Panc1 (cell line): Measurements from ENCODE around the gene NDUFAF7. TPM values are rescaled to one million over a fixed set of nuclear protein-coding genes. Genes with fewer than 3 reads are reported as not detected.

Experiments used
- ATAC-seq: fragments of 200-7000 bp; cut with Tn5 transposase; 2 replicates; pipeline ENCODE4 v1.9.1; 2020; ENCODE audit warnings: mild to moderate bottlenecking, moderate library complexity
- BruUV-seq: library from RNA; stranded (reverse); fragments of 400-500 nt; replicated peaks from 2 replicates; lab custom pipeline; 2021; lab: Mats Ljungman, UMichigan
- CTCF ChIA-PET: fragments of 300-600 bp; sonication (Branson Sonifier 250); formaldehyde crosslinking; loops from one replicate; lab custom pipeline; 2022; ENCODE audit warnings: antibody characterized with exemption; lab: Charles Lee
- POLR2A ChIA-PET: fragments of 300-600 bp; sonication (Branson Sonifier 250); formaldehyde crosslinking; loops from one replicate; lab custom pipeline; 2022; ENCODE audit warnings: antibody characterized with exemption; lab: Charles Lee
- DNase-seq: peaks from one replicate; pipeline ENCODE4 v3.0.0-alpha.2; 2010; ENCODE audit warnings: low read depth, low spot score
- H3K27ac ChIP-seq: 2 replicates; pipeline ENCODE4 v1.5.1; 2011; ENCODE audit warnings: mild to moderate bottlenecking, low read length, inconsistent platforms
- H3K27me3 ChIP-seq: fragments of 200-500 bp; sonication (Bioruptor generic); 2 replicates; pipeline ENCODE4 v1.6.0; 2014; ENCODE audit warnings: low read length, inconsistent platforms; ENCODE audit not compliant: control insufficient read depth, insufficient read depth
- H3K36me3 ChIP-seq: fragments of 200-500 bp; sonication (Bioruptor generic); 2 replicates; pipeline ENCODE4 v1.5.1; 2014; ENCODE audit warnings: inconsistent platforms, mild to moderate bottlenecking, low read length, moderate library complexity; ENCODE audit not compliant: control insufficient read depth, insufficient read depth
- H3K4me1 ChIP-seq: 2 replicates; pipeline ENCODE4 v1.5.1; 2011; ENCODE audit warnings: inconsistent platforms, mild to moderate bottlenecking, low read length, moderate library complexity; ENCODE audit not compliant: control insufficient read depth, insufficient read depth
- H3K4me3 ChIP-seq, 2 experiments: 2 replicates each; pipeline ENCODE4 v1.5.1; 2011 to 2012; ENCODE audit warnings: low read depth in 2 of 2, low read length in 2 of 2, mild to moderate bottlenecking in 2 of 2, inconsistent platforms in 1 of 2, moderate library complexity in 1 of 2
- H3K9me3 ChIP-seq: fragments of 200-500 bp; sonication (Bioruptor generic); 2 replicates; pipeline ENCODE4 v1.5.1; 2014; ENCODE audit warnings: low read depth, mild to moderate bottlenecking, inconsistent platforms, low read length, moderate library complexity; ENCODE audit not compliant: control insufficient read depth, insufficient read depth
- POLR2AphosphoS5 ChIP-seq: IDR thresholded peaks from 2 replicates; pipeline ENCODE4 v1.6.1; 2012; ENCODE audit warnings: mild to moderate bottlenecking, low read depth, low read length, moderate library complexity
- REST ChIP-seq, 2 experiments: IDR thresholded peaks; 2 replicates each; pipeline ENCODE4 v1.6.1; 2011 to 2012; ENCODE audit warnings: low read depth in 2 of 2, control low read depth in 1 of 2, low read length in 1 of 2, mild to moderate bottlenecking in 1 of 2, moderate library complexity in 1 of 2; ENCODE audit not compliant: insufficient read depth in 1 of 2
- SIN3A ChIP-seq: IDR thresholded peaks from 2 replicates; pipeline ENCODE4 v1.6.1; 2012; ENCODE audit warnings: low read depth, mild to moderate bottlenecking, low read length, moderate library complexity, borderline replicate concordance; ENCODE audit not compliant: insufficient read depth
- TCF7L2 ChIP-seq: IDR thresholded peaks from 2 replicates; pipeline ENCODE4 v1.6.1; 2011; ENCODE audit warnings: mild to moderate bottlenecking, low read depth, low read length, inconsistent platforms
- in situ Hi-C: cut with HindIII; loops from 2 replicates; pipeline ENCODE4 v1.10.0; 2016; ENCODE audit warnings: low sequenced_read_pairs, low pct_unique_long_range_greater_than_20kb
- intact Hi-C: fragments of 100-400 bp; cut with micrococcal nuclease; formaldehyde crosslinking; loops from one replicate; pipeline ENCODE4 v1.10.0; 2022; ENCODE audit not compliant: unreplicated experiment
- total RNA-seq: library from RNA; stranded (reverse); gene quantifications from one replicate; pipeline ENCODE4 v1.2.1, GENCODE V29; 2021; ENCODE audit not compliant: unreplicated experiment
- TF ChIP-seq, protein P1 (sequence below): fragments of 450-650 bp; IDR thresholded peaks from 2 replicates; pipeline ENCODE4 v1.5.1; 2017; ENCODE audit warnings: mild to moderate bottlenecking

NDUFAF7 gene
- total RNA-seq, 1 experiment from 2014 or later: 17.7 TPM

DNA sequence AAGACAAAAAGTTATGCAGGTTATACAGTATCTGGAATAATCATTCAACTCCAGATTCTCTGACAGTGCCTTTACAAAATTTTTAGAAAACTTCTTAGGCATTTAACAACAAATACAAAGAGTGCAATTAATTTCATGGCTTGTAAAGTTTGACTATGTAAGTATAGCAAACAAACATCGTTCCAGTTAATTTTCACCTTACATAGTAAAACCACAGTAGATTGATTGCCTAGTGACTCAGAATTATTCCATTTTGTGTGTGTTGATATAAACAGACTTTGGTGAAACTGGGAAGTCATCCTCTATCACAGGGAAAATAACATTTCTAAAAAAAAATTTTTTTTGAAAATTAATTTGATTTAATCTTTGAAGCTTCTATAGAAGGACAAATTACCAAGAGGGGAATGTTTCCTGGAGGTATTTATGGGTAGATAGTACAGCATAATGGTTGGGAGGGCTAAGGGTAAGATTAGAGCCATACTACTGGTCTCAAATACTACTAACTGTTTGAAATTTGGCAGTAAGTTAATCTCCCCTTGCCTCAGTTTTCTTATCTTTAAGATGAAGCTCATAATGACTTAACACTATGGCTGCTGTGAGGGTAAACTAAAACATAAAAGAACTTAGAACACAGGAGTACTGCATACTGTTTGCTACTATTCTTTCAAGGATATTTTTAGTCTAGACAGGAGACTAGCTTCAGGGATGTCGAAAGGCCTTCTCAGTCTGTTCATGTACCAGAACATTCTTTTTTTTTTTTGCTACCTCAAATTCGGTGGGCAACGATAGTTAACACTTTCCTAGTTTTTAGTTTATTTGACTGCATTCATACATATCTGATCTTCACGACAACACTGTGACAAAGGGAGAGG lies 19.6 kb downstream of the NDUFAF7 start:
- CTCF ChIA-PET: no interaction called here
- intact Hi-C loops: no loop called here

GRCh38 chr2:37262522-37262921 lies 31.1 kb downstream of the NDUFAF7 start:
- TF ChIP-seq POLR2AphosphoS5: no peak
- no peak for TF ChIP-seq SIN3A
- no peak for TF ChIP-seq TCF7L2
- TF ChIP-seq REST (IDR thresholded peaks at IDR 0.05; ENCODE audit: insufficient read depth in 1 of 2, low read depth in 2 of 2, low read length in 1 of 2): no peak
- TF ChIP-seq, protein P1, sequence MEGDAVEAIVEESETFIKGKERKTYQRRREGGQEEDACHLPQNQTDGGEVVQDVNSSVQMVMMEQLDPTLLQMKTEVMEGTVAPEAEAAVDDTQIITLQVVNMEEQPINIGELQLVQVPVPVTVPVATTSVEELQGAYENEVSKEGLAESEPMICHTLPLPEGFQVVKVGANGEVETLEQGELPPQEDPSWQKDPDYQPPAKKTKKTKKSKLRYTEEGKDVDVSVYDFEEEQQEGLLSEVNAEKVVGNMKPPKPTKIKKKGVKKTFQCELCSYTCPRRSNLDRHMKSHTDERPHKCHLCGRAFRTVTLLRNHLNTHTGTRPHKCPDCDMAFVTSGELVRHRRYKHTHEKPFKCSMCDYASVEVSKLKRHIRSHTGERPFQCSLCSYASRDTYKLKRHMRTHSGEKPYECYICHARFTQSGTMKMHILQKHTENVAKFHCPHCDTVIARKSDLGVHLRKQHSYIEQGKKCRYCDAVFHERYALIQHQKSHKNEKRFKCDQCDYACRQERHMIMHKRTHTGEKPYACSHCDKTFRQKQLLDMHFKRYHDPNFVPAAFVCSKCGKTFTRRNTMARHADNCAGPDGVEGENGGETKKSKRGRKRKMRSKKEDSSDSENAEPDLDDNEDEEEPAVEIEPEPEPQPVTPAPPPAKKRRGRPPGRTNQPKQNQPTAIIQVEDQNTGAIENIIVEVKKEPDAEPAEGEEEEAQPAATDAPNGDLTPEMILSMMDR: no peak
- ChIA-PET POLR2A (no interaction called here), CTCF (no interaction called here)

More for the DNA sequence above, 19.6 kb downstream of the NDUFAF7 start:
- no peaks in the 10 kb centered on the region for H3K27me3 ChIP-seq
- POLR2A ChIA-PET: interaction anchor here (0.6 kb wide), 1 partner anchor 12 kb away, joined by 4 read pairs; no protein-coding TSS in a partner anchor
- H3K27ac ChIP-seq: no peak overlapping the region
- no peak overlapping the region for H3K4me3 ChIP-seq
- H3K4me1 ChIP-seq: no peaks in the 10 kb centered on the region
- TF ChIP-seq TCF7L2 (no peak), REST (IDR thresholded peaks at IDR 0.05; ENCODE audit: insufficient read depth in 1 of 2, low read depth in 2 of 2, low read length in 1 of 2) (no peak), SIN3A (no peak)
- H3K36me3 ChIP-seq: peaks cover 53% of the 10 kb centered on the region
- no peaks in the 10 kb centered on the region for H3K9me3 ChIP-seq
- BruUV-seq: no TSS peak
- no peak for DNase-seq
- in situ Hi-C loops: no loop called here
- ATAC-seq: no peak; the same call in 1 of the 2 replicates

More at GRCh38 chr2:37262522-37262921, 31.1 kb downstream of the NDUFAF7 start:
- Histone ChIP-seq H3K9me3 (no peaks in the 10 kb centered on the region), H3K36me3 (peaks cover 5% of the 10 kb centered on the region), H3K4me3 (no peak overlapping the region), H3K27ac (no peak overlapping the region), H3K4me1 (no peaks in the 10 kb centered on the region), H3K27me3 (no peaks in the 10 kb centered on the region)
- no peak for DNase-seq
- BruUV-seq: no TSS peak
- ATAC-seq: no peak
- in situ Hi-C loops: no loop called here
- intact Hi-C loops: no loop called here
